ENCODE data around the gene POT1.

POT1 gene

GRCh38 chr7:124938128-124938527 is 8.5 kb upstream of the POT1 start:
- H3K36me3 ChIP-seq (ENCODE audit: control insufficient read depth, insufficient read depth, low read length), result no peaks in the 10 kb centered on the region
- no peaks in the 10 kb centered on the region for H3K27me3 ChIP-seq (ENCODE audit: control insufficient read depth, insufficient read depth, low read length)
- H3K9me3 ChIP-seq (ENCODE audit: control insufficient read depth, insufficient read depth, low read depth, low read length), result no peaks in the 10 kb centered on the region
- H3K27ac ChIP-seq (ENCODE audit: low read depth, low read length), result no peak overlapping the region
- no peak overlapping the region for H3K4me3 ChIP-seq (ENCODE audit: low read depth, low read length)
- H3K9ac ChIP-seq (ENCODE audit: low read length), result no peak overlapping the region
- H3K4me1 ChIP-seq (ENCODE audit: control insufficient read depth, insufficient read depth, low read length), result no peaks in the 10 kb centered on the region

DNA sequence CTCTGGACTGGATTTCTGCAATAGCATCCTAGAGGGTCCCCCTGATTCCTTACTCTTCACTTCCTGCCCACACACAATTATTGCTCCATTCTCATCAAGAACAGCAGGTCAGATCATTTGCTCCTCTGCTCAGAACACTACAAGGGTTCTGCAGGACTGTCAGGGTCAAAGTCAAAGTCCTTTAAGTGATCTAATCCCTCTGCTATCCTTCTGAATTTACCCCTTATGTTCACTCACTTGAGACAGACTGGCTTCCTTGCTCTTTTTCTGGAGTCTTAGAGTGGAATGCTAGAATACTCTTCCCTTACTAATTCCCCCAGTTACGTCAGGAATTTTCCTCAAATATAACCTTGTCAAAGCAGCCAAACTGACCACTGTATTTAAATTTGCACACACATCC is 7.5 kb upstream of the POT1 start:
- H3K36me3 ChIP-seq (ENCODE audit: control insufficient read depth, insufficient read depth, low read length), result no peaks in the 10 kb centered on the region
- no peaks in the 10 kb centered on the region for H3K27me3 ChIP-seq (ENCODE audit: control insufficient read depth, insufficient read depth, low read length)
- H3K27ac ChIP-seq (ENCODE audit: low read depth, low read length), result no peak overlapping the region
- H3K4me1 ChIP-seq (ENCODE audit: control insufficient read depth, insufficient read depth, low read length), result no peaks in the 10 kb centered on the region
- H3K4me3 ChIP-seq (ENCODE audit: low read depth, low read length), result no peak overlapping the region
- H3K9me3 ChIP-seq (ENCODE audit: control insufficient read depth, insufficient read depth, low read depth, low read length), result no peaks in the 10 kb centered on the region
- H3K9ac ChIP-seq (ENCODE audit: low read length), result no peak overlapping the region

GRCh38 chr7:124934841-124935240 is 5.2 kb upstream of the POT1 start:
- no peak overlapping the region for H3K4me3 ChIP-seq (ENCODE audit: low read depth, low read length)
- no peak overlapping the region for H3K27ac ChIP-seq (ENCODE audit: low read depth, low read length)
- no peaks in the 10 kb centered on the region for H3K4me1 ChIP-seq (ENCODE audit: control insufficient read depth, insufficient read depth, low read length)
- no peaks in the 10 kb centered on the region for H3K27me3 ChIP-seq (ENCODE audit: control insufficient read depth, insufficient read depth, low read length)
- no peaks in the 10 kb centered on the region for H3K36me3 ChIP-seq (ENCODE audit: control insufficient read depth, insufficient read depth, low read length)
- H3K9ac ChIP-seq (ENCODE audit: low read length), result no peak overlapping the region
- H3K9me3 ChIP-seq (ENCODE audit: control insufficient read depth, insufficient read depth, low read depth, low read length), result no peaks in the 10 kb centered on the region

GRCh38 chr7:124930655-124931597 is 1.3 kb upstream of the POT1 start:
- Histone ChIP-seq H3K9ac (ENCODE audit: low read length) (no peak overlapping the region), H3K9me3 (ENCODE audit: control insufficient read depth, insufficient read depth, low read depth, low read length) (no peaks in the 10 kb centered on the region), H3K4me3 (ENCODE audit: low read depth, low read length) (no peak overlapping the region), H3K27ac (ENCODE audit: low read depth, low read length) (no peak overlapping the region), H3K27me3 (ENCODE audit: control insufficient read depth, insufficient read depth, low read length) (no peaks in the 10 kb centered on the region), H3K36me3 (ENCODE audit: control insufficient read depth, insufficient read depth, low read length) (no peaks in the 10 kb centered on the region), H3K4me1 (ENCODE audit: control insufficient read depth, insufficient read depth, low read length) (no peaks in the 10 kb centered on the region)

DNA sequence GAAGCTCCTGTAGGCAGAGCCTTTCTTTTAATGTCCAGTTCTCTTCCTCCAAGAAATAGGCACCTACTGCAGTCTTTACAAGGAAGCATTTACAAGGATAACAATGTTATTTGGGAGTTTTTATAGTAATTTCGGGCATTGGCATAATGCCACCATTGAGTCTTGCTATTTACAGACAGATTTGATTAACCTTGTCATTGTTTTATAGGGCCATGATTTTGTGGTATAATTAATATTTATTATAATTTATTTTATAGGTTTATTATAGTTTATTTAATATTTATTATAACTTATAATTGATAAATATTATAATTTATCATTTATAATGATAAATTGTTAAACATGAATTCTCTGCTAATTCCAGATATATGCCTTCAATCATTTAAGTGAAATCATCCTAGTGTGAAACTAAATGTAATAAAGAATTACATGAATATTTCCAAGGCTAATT is 573 bp upstream of the POT1 start:
- Histone ChIP-seq H3K4me3 (ENCODE audit: low read depth, low read length) (peak overlapping the region; percentile 94), H3K4me1 (ENCODE audit: control insufficient read depth, insufficient read depth, low read length) (no peaks in the 10 kb centered on the region), H3K9me3 (ENCODE audit: control insufficient read depth, insufficient read depth, low read depth, low read length) (no peaks in the 10 kb centered on the region), H3K27me3 (ENCODE audit: control insufficient read depth, insufficient read depth, low read length) (no peaks in the 10 kb centered on the region), H3K9ac (ENCODE audit: low read length) (no peak overlapping the region), H3K27ac (ENCODE audit: low read depth, low read length) (no peak overlapping the region), H3K36me3 (ENCODE audit: control insufficient read depth, insufficient read depth, low read length) (no peaks in the 10 kb centered on the region)

- no peaks in the 10 kb centered on the region for H3K9me3 ChIP-seq (ENCODE audit: control insufficient read depth, insufficient read depth, low read depth, low read length)
- no peaks in the 10 kb centered on the region for H3K4me1 ChIP-seq (ENCODE audit: control insufficient read depth, insufficient read depth, low read length)
- no peak overlapping the region for H3K27ac ChIP-seq (ENCODE audit: low read depth, low read length)
- H3K4me3 ChIP-seq (ENCODE audit: low read depth, low read length), result no peak overlapping the region
- no peaks in the 10 kb centered on the region for H3K36me3 ChIP-seq (ENCODE audit: control insufficient read depth, insufficient read depth, low read length)
- H3K9ac ChIP-seq (ENCODE audit: low read length), result no peak overlapping the region
- H3K27me3 ChIP-seq (ENCODE audit: control insufficient read depth, insufficient read depth, low read length), result no peaks in the 10 kb centered on the region
Observed at GRCh38 chr7:124924906-124925305, 4.7 kb downstream of the POT1 start.

- no peaks in the 10 kb centered on the region for H3K27me3 ChIP-seq (ENCODE audit: control insufficient read depth, insufficient read depth, low read length)
- H3K4me1 ChIP-seq (ENCODE audit: control insufficient read depth, insufficient read depth, low read length), result no peaks in the 10 kb centered on the region
- no peak overlapping the region for H3K27ac ChIP-seq (ENCODE audit: low read depth, low read length)
- no peak overlapping the region for H3K9ac ChIP-seq (ENCODE audit: low read length)
- H3K9me3 ChIP-seq (ENCODE audit: control insufficient read depth, insufficient read depth, low read depth, low read length), result no peaks in the 10 kb centered on the region
- H3K36me3 ChIP-seq (ENCODE audit: control insufficient read depth, insufficient read depth, low read length), result no peaks in the 10 kb centered on the region
- H3K4me3 ChIP-seq (ENCODE audit: low read depth, low read length), result no peak overlapping the region
Observed at GRCh38 chr7:124922200-124922599, 7.4 kb downstream of the POT1 start.

DNA sequence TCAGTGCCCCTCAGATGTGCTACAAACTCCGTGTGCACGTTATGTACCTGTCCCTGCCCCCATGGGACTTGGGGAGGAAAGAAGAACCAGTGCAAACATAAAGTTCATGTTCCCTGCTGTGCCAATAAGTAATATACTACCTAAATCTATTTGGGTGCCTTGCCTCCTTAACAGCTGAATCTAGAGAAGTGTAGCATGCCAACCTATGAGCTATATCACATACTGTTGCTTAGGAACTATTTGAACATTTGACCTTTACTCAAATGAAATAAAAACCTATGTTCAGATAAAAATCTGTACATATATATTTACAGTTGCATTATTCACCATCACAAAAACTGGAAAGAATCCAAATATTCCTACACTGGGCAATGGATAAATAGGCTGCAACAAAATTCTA is 9.8 kb downstream of the POT1 start:
- Histone ChIP-seq H3K4me1 (ENCODE audit: control insufficient read depth, insufficient read depth, low read length) (no peaks in the 10 kb centered on the region), H3K9me3 (ENCODE audit: control insufficient read depth, insufficient read depth, low read depth, low read length) (no peaks in the 10 kb centered on the region), H3K9ac (ENCODE audit: low read length) (no peak overlapping the region), H3K4me3 (ENCODE audit: low read depth, low read length) (no peak overlapping the region), H3K27me3 (ENCODE audit: control insufficient read depth, insufficient read depth, low read length) (no peaks in the 10 kb centered on the region), H3K36me3 (ENCODE audit: control insufficient read depth, insufficient read depth, low read length) (peaks cover 4% of the 10 kb centered on the region), H3K27ac (ENCODE audit: low read depth, low read length) (no peak overlapping the region)

GRCh38 chr7:124918662-124919061 is 11.0 kb downstream of the POT1 start:
- Histone ChIP-seq H3K36me3 (ENCODE audit: control insufficient read depth, insufficient read depth, low read length) (peaks cover 4% of the 10 kb centered on the region), H3K27me3 (ENCODE audit: control insufficient read depth, insufficient read depth, low read length) (no peaks in the 10 kb centered on the region), H3K9me3 (ENCODE audit: control insufficient read depth, insufficient read depth, low read depth, low read length) (no peaks in the 10 kb centered on the region), H3K4me3 (ENCODE audit: low read depth, low read length) (no peak overlapping the region), H3K27ac (ENCODE audit: low read depth, low read length) (no peak overlapping the region), H3K4me1 (ENCODE audit: control insufficient read depth, insufficient read depth, low read length) (no peaks in the 10 kb centered on the region), H3K9ac (ENCODE audit: low read length) (no peak overlapping the region)

DNA sequence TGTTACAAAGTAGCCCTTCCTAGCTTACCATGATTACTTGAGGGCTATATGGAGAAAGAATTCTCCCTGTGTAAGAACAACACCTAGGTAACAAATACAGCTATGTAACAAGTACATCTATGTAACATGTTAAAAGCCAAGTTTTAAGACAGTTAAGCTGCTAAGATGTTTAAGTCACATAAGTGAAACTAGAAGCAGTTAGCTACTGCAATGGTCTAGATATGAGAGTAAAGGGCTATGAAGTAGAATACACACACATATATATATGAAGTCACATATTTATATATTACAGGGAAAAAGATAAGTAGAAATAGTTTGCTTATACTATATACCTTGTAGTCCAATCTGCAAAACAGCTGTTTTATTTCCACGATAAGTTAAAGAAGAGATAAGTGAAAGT is 14.4 kb downstream of the POT1 start:
- Histone ChIP-seq H3K36me3 (ENCODE audit: control insufficient read depth, insufficient read depth, low read length) (peaks cover 4% of the 10 kb centered on the region), H3K9ac (ENCODE audit: low read length) (no peak overlapping the region), H3K4me1 (ENCODE audit: control insufficient read depth, insufficient read depth, low read length) (no peaks in the 10 kb centered on the region), H3K27me3 (ENCODE audit: control insufficient read depth, insufficient read depth, low read length) (no peaks in the 10 kb centered on the region), H3K27ac (ENCODE audit: low read depth, low read length) (no peak overlapping the region), H3K9me3 (ENCODE audit: control insufficient read depth, insufficient read depth, low read depth, low read length) (no peaks in the 10 kb centered on the region), H3K4me3 (ENCODE audit: low read depth, low read length) (no peak overlapping the region)

- no peaks in the 10 kb centered on the region for H3K9me3 ChIP-seq (ENCODE audit: control insufficient read depth, insufficient read depth, low read depth, low read length)
- no peak overlapping the region for H3K9ac ChIP-seq (ENCODE audit: low read length)
- no peaks in the 10 kb centered on the region for H3K4me1 ChIP-seq (ENCODE audit: control insufficient read depth, insufficient read depth, low read length)
- no peak overlapping the region for H3K4me3 ChIP-seq (ENCODE audit: low read depth, low read length)
- H3K36me3 ChIP-seq (ENCODE audit: control insufficient read depth, insufficient read depth, low read length), result peaks cover 4% of the 10 kb centered on the region
- no peaks in the 10 kb centered on the region for H3K27me3 ChIP-seq (ENCODE audit: control insufficient read depth, insufficient read depth, low read length)
- H3K27ac ChIP-seq (ENCODE audit: low read depth, low read length), result no peak overlapping the region
Observed at GRCh38 chr7:124914298-124914697, 15.3 kb downstream of the POT1 start.

All from HUES6 (cell line).